Activated naive CD4-positive, alpha-beta T cell treated with anti-CD3 and anti-CD28 coated beads for 36 hours (primary cell): ENCODE results near the gene UBE2R2. TPM values are rescaled to one million over a fixed set of nuclear protein-coding genes. Genes with fewer than 3 reads are reported as not detected.
"Not testable (repeated sequence)": the region's sequence is repeated elsewhere in the genome, so short reads cannot be mapped to it uniquely, and the experiment has no call there.

Experiments
- CTCF ChIA-PET: fragments of 350-600 bp; sonication (Branson Sonifier 250); formaldehyde crosslinking; loops from one replicate; lab custom pipeline; 2021; ENCODE audit warnings: antibody characterized with exemption; lab: Charles Lee
- DNase-seq: peaks from one replicate; pipeline ENCODE4 v3.0.0-alpha.2; 2020
- H3K27ac Mint-ChIP-seq: one replicate; pipeline ENCODE4 v1.8.0; 2021; ENCODE audit warnings: mild to moderate bottlenecking, mixed read lengths
- H3K27me3 Mint-ChIP-seq: one replicate; pipeline ENCODE4 v1.8.0; 2021; ENCODE audit warnings: low read depth, mixed read lengths
- H3K36me3 Mint-ChIP-seq: one replicate; pipeline ENCODE4 v1.8.0; 2021; ENCODE audit warnings: low read depth, mixed read lengths
- H3K4me1 Mint-ChIP-seq: one replicate; pipeline ENCODE4 v1.8.0; 2021; ENCODE audit warnings: low read depth, mixed read lengths
- H3K4me3 Mint-ChIP-seq: one replicate; pipeline ENCODE4 v1.8.0; 2021; ENCODE audit warnings: mild to moderate bottlenecking, moderate library complexity, mixed read lengths
- H3K9me3 Mint-ChIP-seq: one replicate; pipeline ENCODE4 v1.8.0; 2021; ENCODE audit warnings: mixed read lengths
- intact Hi-C: fragments of 100-400 bp; cut with micrococcal nuclease; formaldehyde crosslinking; loops from one replicate; pipeline ENCODE4 v1.15.1; 2023
- total RNA-seq, 2 experiments: library from RNA; stranded (reverse); gene quantifications; one replicate each; pipeline ENCODE4 v1.2.3, GENCODE V29; 2021

UBE2R2 gene
- total RNA-seq, 2 experiments from 2014 or later, result 44.2 to 46.9 TPM

- no peak overlapping the region for H3K27ac Mint-ChIP-seq
Observed at GRCh38 chr9:33952066-33952465, 135.1 kb downstream of the UBE2R2 start.

GRCh38 chr9:33956544-33956943 lies 139.6 kb downstream of the UBE2R2 start:
- no peak overlapping the region for H3K27ac Mint-ChIP-seq
- H3K27me3 Mint-ChIP-seq, result no peaks in the 10 kb centered on the region
- intact Hi-C loops, result no loop called here
- H3K9me3 Mint-ChIP-seq, result no peaks in the 10 kb centered on the region
- peaks cover 30% of the 10 kb centered on the region for H3K36me3 Mint-ChIP-seq
- DNase-seq, result no peak
- no peak overlapping the region for H3K4me3 Mint-ChIP-seq
- CTCF ChIA-PET, result no interaction called here
- H3K4me1 Mint-ChIP-seq, result no peaks in the 10 kb centered on the region

More at GRCh38 chr9:33952066-33952465, 135.1 kb downstream of the UBE2R2 start:
- CTCF ChIA-PET, result interaction anchor here (0.5 to 1.0 kb wide), 2 partner anchors 122 to 138 kb away, joined by 3 read pairs; no protein-coding TSS in a partner anchor
- H3K36me3 Mint-ChIP-seq, result peaks cover 31% of the 10 kb centered on the region
- no peaks in the 10 kb centered on the region for H3K9me3 Mint-ChIP-seq
- DNase-seq, result no peak
- H3K4me1 Mint-ChIP-seq, result no peaks in the 10 kb centered on the region
- H3K27me3 Mint-ChIP-seq, result no peaks in the 10 kb centered on the region
- intact Hi-C loops, result no loop called here
- H3K4me3 Mint-ChIP-seq, result no peak overlapping the region

- Mint-ChIP-seq H3K27ac (no peak overlapping the region), H3K27me3 (no peaks in the 10 kb centered on the region), H3K9me3 (no peaks in the 10 kb centered on the region), H3K4me1 (peaks cover 5% of the 10 kb centered on the region), H3K36me3 (peaks cover 19% of the 10 kb centered on the region), H3K4me3 (no peak overlapping the region)
- CTCF ChIA-PET, result no interaction called here
- intact Hi-C loops, result no loop called here
- DNase-seq, result no peak
Observed at GRCh38 chr9:33959725-33960124, 142.8 kb downstream of the UBE2R2 start.

GRCh38 chr9:33962468-33962867 lies 145.5 kb downstream of the UBE2R2 start:
- H3K36me3 Mint-ChIP-seq, result peaks cover 17% of the 10 kb centered on the region

GRCh38 chr9:33964086-33964768 lies 147.3 kb downstream of the UBE2R2 start:
- DNase-seq, result no peak
- intact Hi-C loops, result no loop called here
- no peaks in the 10 kb centered on the region for H3K27me3 Mint-ChIP-seq
- no peak overlapping the region for H3K4me3 Mint-ChIP-seq
- H3K27ac Mint-ChIP-seq, result no peak overlapping the region
- peaks cover 5% of the 10 kb centered on the region for H3K4me1 Mint-ChIP-seq
- peaks cover 20% of the 10 kb centered on the region for H3K36me3 Mint-ChIP-seq
- CTCF ChIA-PET, result interaction anchor here (1.4 kb wide), 1 partner anchor 106 kb away, joined by 3 read pairs; no protein-coding TSS in a partner anchor
- no peaks in the 10 kb centered on the region for H3K9me3 Mint-ChIP-seq

More at GRCh38 chr9:33962468-33962867, 145.5 kb downstream of the UBE2R2 start:
- intact Hi-C loops, DNase-seq, H3K9me3 Mint-ChIP-seq, H3K4me1 Mint-ChIP-seq, H3K27me3 Mint-ChIP-seq, H3K4me3 Mint-ChIP-seq, CTCF ChIA-PET, H3K27ac Mint-ChIP-seq: not testable (repeated sequence)

Other genes with a start within 250 kb of the UBE2R2 start
- gene PRSS3, start 21.6 kb upstream of the UBE2R2 start, total RNA-seq, result not detected
- 10 to 100 TPM; 28.6 to 32.8 TPM for gene UBAP2, start 231.7 kb downstream of the UBE2R2 start, total RNA-seq